Brain microvascular endothelial cell (primary cell): ENCODE results near the gene HARBI1.

ENCODE experiments used
- DNase-seq: peaks from one replicate; pipeline ENCODE4 v3.0.0-alpha.2; 2020
- H3K27ac ChIP-seq: fragments of 250-450 bp; sonication (Bioruptor Pico); 2 replicates; pipeline ENCODE4 v1.5.1; 2020; ENCODE audit warnings: mild to moderate bottlenecking, moderate library complexity
- H3K27me3 ChIP-seq: fragments of 250-450 bp; sonication (Bioruptor Pico); replicated peaks from 2 replicates; pipeline ENCODE4 v1.5.1; 2020; ENCODE audit warnings: mild to moderate bottlenecking
- H3K36me3 ChIP-seq: fragments of 250-450 bp; sonication (Bioruptor Pico); replicated peaks from 2 replicates; pipeline ENCODE4 v1.5.1; 2020; ENCODE audit warnings: mild to moderate bottlenecking
- H3K4me3 ChIP-seq: 2 replicates; pipeline ENCODE4 v1.5.1; 2011; ENCODE audit warnings: low read depth, mild to moderate bottlenecking, control low read depth, low read length, moderate library complexity
- CTCF ChIP-seq: IDR thresholded peaks from 2 replicates; pipeline ENCODE4 v1.5.1; 2011; ENCODE audit warnings: low read depth, mild to moderate bottlenecking, moderate library complexity, low read length, control low read depth, inconsistent platforms; ENCODE audit errors: missing control alignments
- in situ Hi-C: cut with HindIII; loops from 2 replicates; pipeline ENCODE4 v1.10.0; 2017; ENCODE audit warnings: low sequenced_read_pairs, low pct_ligation_motif_present

The HARBI1 gene

GRCh38 chr11:46554213-46555147 is 62.5 kb downstream of the HARBI1 start:
- Histone ChIP-seq H3K4me3 (no peak overlapping the region), H3K27ac (peak overlapping the region; percentile 84), H3K36me3 (no peaks in the 10 kb centered on the region), H3K27me3 (no peaks in the 10 kb centered on the region)
- TF ChIP-seq CTCF = no peak
- in situ Hi-C loops = no loop called here
- peak; percentile 55 for DNase-seq

- peak overlapping the region; percentile 84 for H3K27ac ChIP-seq
- TF ChIP-seq CTCF = no peak
- no peaks in the 10 kb centered on the region for H3K27me3 ChIP-seq
- no peaks in the 10 kb centered on the region for H3K36me3 ChIP-seq
- H3K4me3 ChIP-seq = no peak overlapping the region
- in situ Hi-C loops = no loop called here
- no peak for DNase-seq
These were observed 63.2 kb downstream of the HARBI1 start for GRCh38 chr11:46553814-46554212.
